ENCODE data around the gene DMXL2. TPM values are rescaled to one million over a fixed set of nuclear protein-coding genes. Genes with fewer than 3 reads are reported as not detected.
A peak's percentile ranks its signal among the peaks of the same experiment; 100 is the strongest.
"Not testable (repeated sequence)": the region's sequence is repeated elsewhere in the genome, so short reads cannot be mapped to it uniquely, and the experiment has no call there.

The DMXL2 gene
- total RNA-seq, 1 experiment from 2014 or later: 13.8 TPM

- Mint-ChIP-seq H3K4me3 (ENCODE audit: low read depth, unreplicated experiment) (no peak overlapping the region), H3K27ac (ENCODE audit: unreplicated experiment) (no peak overlapping the region), H3K36me3 (ENCODE audit: insufficient read depth, unreplicated experiment) (no peaks in the 10 kb centered on the region), H3K27me3 (ENCODE audit: unreplicated experiment) (peaks cover 30% of the 10 kb centered on the region), H3K9me3 (ENCODE audit: low read depth, unreplicated experiment) (no peaks in the 10 kb centered on the region), H3K4me1 (ENCODE audit: low read depth, unreplicated experiment) (no peaks in the 10 kb centered on the region)
- BruUV-seq (replicated peaks): no TSS peak
- no peak for DNase-seq
- CTCF ChIA-PET: interaction anchor here (0.6 to 1.0 kb wide), 2 partner anchors 125 to 232 kb away, joined by 3 to 8 read pairs; no protein-coding TSS in a partner anchor
- intact Hi-C loops (cut with micrococcal nuclease; ENCODE audit: unreplicated experiment): loop anchor here (5.0 kb wide), 1 partner anchor 255 kb away; no protein-coding TSS in a partner anchor
- TF ChIP-seq CTCF (IDR thresholded peaks at IDR 0.05; ENCODE audit: unreplicated experiment): no peak
Measured at GRCh38 chr15:51652084-51652668, 29.6 kb upstream of the DMXL2 start.

- no peak overlapping the region for H3K4me3 Mint-ChIP-seq (ENCODE audit: low read depth, unreplicated experiment)
- H3K9me3 Mint-ChIP-seq (ENCODE audit: low read depth, unreplicated experiment): no peaks in the 10 kb centered on the region
- TF ChIP-seq CTCF (IDR thresholded peaks at IDR 0.05; ENCODE audit: unreplicated experiment): peak; percentile 49
- intact Hi-C loops (cut with micrococcal nuclease; ENCODE audit: unreplicated experiment): loop anchor here (1.0 to 5.0 kb wide), 2 partner anchors 126 to 257 kb away; no protein-coding TSS in a partner anchor
- no peaks in the 10 kb centered on the region for H3K4me1 Mint-ChIP-seq (ENCODE audit: low read depth, unreplicated experiment)
- H3K27ac Mint-ChIP-seq (ENCODE audit: unreplicated experiment): no peak overlapping the region
- CTCF ChIA-PET: interaction anchor here (0.6 to 2.0 kb wide), 6 partner anchors 8 to 1124 kb away, joined by 3 to 83 read pairs (median 4); no protein-coding TSS in a partner anchor
- no TSS peak for BruUV-seq (replicated peaks)
- H3K36me3 Mint-ChIP-seq (ENCODE audit: insufficient read depth, unreplicated experiment): no peaks in the 10 kb centered on the region
- peaks cover 30% of the 10 kb centered on the region for H3K27me3 Mint-ChIP-seq (ENCODE audit: unreplicated experiment)
- peak; percentile 59 for DNase-seq
Measured at GRCh38 chr15:51649659-51650521, 27.3 kb upstream of the DMXL2 start.

- BruUV-seq (replicated peaks); H3K27ac Mint-ChIP-seq (ENCODE audit: unreplicated experiment); DNase-seq; H3K4me1 Mint-ChIP-seq (ENCODE audit: low read depth, unreplicated experiment); H3K36me3 Mint-ChIP-seq (ENCODE audit: insufficient read depth, unreplicated experiment); H3K4me3 Mint-ChIP-seq (ENCODE audit: low read depth, unreplicated experiment); intact Hi-C loops (cut with micrococcal nuclease; ENCODE audit: unreplicated experiment); CTCF ChIA-PET; H3K9me3 Mint-ChIP-seq (ENCODE audit: low read depth, unreplicated experiment): not testable (repeated sequence)
- peaks cover 30% of the 10 kb centered on the region for H3K27me3 Mint-ChIP-seq (ENCODE audit: unreplicated experiment)
Measured at GRCh38 chr15:51648643-51649042, 26.1 kb upstream of the DMXL2 start.

GRCh38 chr15:51648101-51648500 lies 25.5 kb upstream of the DMXL2 start:
- H3K36me3 Mint-ChIP-seq (ENCODE audit: insufficient read depth, unreplicated experiment); H3K9me3 Mint-ChIP-seq (ENCODE audit: low read depth, unreplicated experiment); H3K4me1 Mint-ChIP-seq (ENCODE audit: low read depth, unreplicated experiment); BruUV-seq (replicated peaks); DNase-seq; intact Hi-C loops (cut with micrococcal nuclease; ENCODE audit: unreplicated experiment); H3K27ac Mint-ChIP-seq (ENCODE audit: unreplicated experiment); H3K4me3 Mint-ChIP-seq (ENCODE audit: low read depth, unreplicated experiment): not testable (repeated sequence)
- H3K27me3 Mint-ChIP-seq (ENCODE audit: unreplicated experiment): peaks cover 26% of the 10 kb centered on the region
- CTCF ChIA-PET: interaction anchor here (0.7 kb wide), 1 partner anchor 1888 kb away, joined by 5 read pairs; no protein-coding TSS in a partner anchor

GRCh38 chr15:51647128-51647562 lies 24.6 kb upstream of the DMXL2 start:
- Mint-ChIP-seq H3K27ac (ENCODE audit: unreplicated experiment) (no peak overlapping the region), H3K36me3 (ENCODE audit: insufficient read depth, unreplicated experiment) (no peaks in the 10 kb centered on the region), H3K9me3 (ENCODE audit: low read depth, unreplicated experiment) (no peaks in the 10 kb centered on the region), H3K4me1 (ENCODE audit: low read depth, unreplicated experiment) (no peaks in the 10 kb centered on the region), H3K4me3 (ENCODE audit: low read depth, unreplicated experiment) (no peak overlapping the region), H3K27me3 (ENCODE audit: unreplicated experiment) (peaks cover 17% of the 10 kb centered on the region)
- intact Hi-C loops (cut with micrococcal nuclease; ENCODE audit: unreplicated experiment): no loop called here
- peak; percentile 13 for DNase-seq
- TF ChIP-seq CTCF (IDR thresholded peaks at IDR 0.05; ENCODE audit: unreplicated experiment): no peak
- BruUV-seq (replicated peaks): no TSS peak
- CTCF ChIA-PET: no interaction called here

All from Calu3 (cell line).